OCI-LY1 (cell line): ENCODE data around the gene PGBD5.
"Not testable (repeated sequence)": the region's sequence is repeated elsewhere in the genome, so short reads cannot be mapped to it uniquely, and the experiment has no call there.

Source experiments
- H2AFZ ChIP-seq: fragments of 200-600 bp; sonication (generic), shearing (Covaris generic); 2 replicates; pipeline ENCODE4 v1.6.0; 2014; ENCODE audit warnings: antibody characterized with exemption, mild to moderate bottlenecking, low read length
- H3F3A ChIP-seq: fragments of 200-600 bp; sonication (generic), shearing (Covaris generic); 2 replicates; pipeline ENCODE4 v1.6.0; 2014; ENCODE audit warnings: mild to moderate bottlenecking, antibody characterized with exemption, low read length, moderate library complexity; ENCODE audit not compliant: insufficient read depth
- H3K27ac ChIP-seq: fragments of 200-600 bp; sonication (generic); 2 replicates; pipeline ENCODE4 v1.5.1; 2014; ENCODE audit warnings: low read length, mixed run types, mild to moderate bottlenecking, low read depth; ENCODE audit not compliant: poor library complexity, severe bottlenecking
- H3K27me3 ChIP-seq: fragments of 200-600 bp; sonication (generic); 2 replicates; pipeline ENCODE4 v1.6.0; 2014; ENCODE audit warnings: antibody characterized with exemption, mild to moderate bottlenecking, low read length, moderate library complexity; ENCODE audit not compliant: insufficient read depth
- H3K36me3 ChIP-seq: fragments of 200-600 bp; sonication (generic); 2 replicates; pipeline ENCODE4 v1.6.1; 2014; ENCODE audit warnings: mild to moderate bottlenecking, antibody characterized with exemption, low read length, moderate library complexity, mixed read lengths; ENCODE audit not compliant: insufficient read depth
- H3K4me1 ChIP-seq: fragments of 200-600 bp; sonication (generic); 2 replicates; pipeline ENCODE4 v1.5.1; 2014; ENCODE audit warnings: mild to moderate bottlenecking, low read length, moderate library complexity; ENCODE audit not compliant: insufficient read depth, severe bottlenecking
- H3K4me2 ChIP-seq: fragments of 200-600 bp; sonication (generic), shearing (Covaris generic); 2 replicates; pipeline ENCODE4 v1.6.1; 2014; ENCODE audit warnings: low read length
- H3K4me3 ChIP-seq: fragments of 200-600 bp; sonication (generic); 2 replicates; pipeline ENCODE4 v1.5.1; 2014; ENCODE audit warnings: low read length, low read depth, mild to moderate bottlenecking, mixed read lengths; ENCODE audit not compliant: poor library complexity, severe bottlenecking
- H3K79me2 ChIP-seq: fragments of 200-600 bp; shearing (Covaris generic); 2 replicates; pipeline ENCODE4 v1.6.1; 2016; ENCODE audit warnings: mixed run types, low read length, mixed read lengths; ENCODE audit not compliant: insufficient read depth
- H3K9ac ChIP-seq: fragments of 200-600 bp; sonication (generic), shearing (Covaris generic); 2 replicates; pipeline ENCODE4 v1.6.1; 2014; ENCODE audit warnings: mild to moderate bottlenecking, low read length, mixed read lengths
- H3K9me2 ChIP-seq: fragments of 200-600 bp; sonication (generic), shearing (Covaris generic); 2 replicates; pipeline ENCODE4 v1.6.1; 2014; ENCODE audit warnings: low read depth, mild to moderate bottlenecking, low read length, mixed read lengths
- H3K9me3 ChIP-seq: fragments of 200-600 bp; shearing (Covaris generic); 2 replicates; pipeline ENCODE4 v1.6.1; 2014; ENCODE audit warnings: low read length, mixed read lengths
- H4K20me1 ChIP-seq: fragments of 200-600 bp; sonication (generic), shearing (Covaris generic); 2 replicates; pipeline ENCODE4 v1.6.0; 2016; ENCODE audit warnings: mild to moderate bottlenecking, low read length; ENCODE audit not compliant: insufficient read depth
- EZH2 ChIP-seq: fragments of 200-600 bp; sonication (generic), shearing (Covaris generic); IDR thresholded peaks from 2 replicates; pipeline ENCODE4 v1.8.0; 2017; ENCODE audit warnings: borderline replicate concordance, mixed run types, mild to moderate bottlenecking, antibody characterized with exemption, low read length, moderate library complexity, mixed read lengths
- TF ChIP-seq, protein P1 (sequence below): fragments of 200-600 bp; sonication (generic), shearing (Covaris generic); IDR thresholded peaks from 2 replicates; pipeline ENCODE4 v1.5.1; 2017; ENCODE audit warnings: mild to moderate bottlenecking, antibody characterized with exemption, low read length, moderate library complexity, mixed read lengths

Gene PGBD5

DNA sequence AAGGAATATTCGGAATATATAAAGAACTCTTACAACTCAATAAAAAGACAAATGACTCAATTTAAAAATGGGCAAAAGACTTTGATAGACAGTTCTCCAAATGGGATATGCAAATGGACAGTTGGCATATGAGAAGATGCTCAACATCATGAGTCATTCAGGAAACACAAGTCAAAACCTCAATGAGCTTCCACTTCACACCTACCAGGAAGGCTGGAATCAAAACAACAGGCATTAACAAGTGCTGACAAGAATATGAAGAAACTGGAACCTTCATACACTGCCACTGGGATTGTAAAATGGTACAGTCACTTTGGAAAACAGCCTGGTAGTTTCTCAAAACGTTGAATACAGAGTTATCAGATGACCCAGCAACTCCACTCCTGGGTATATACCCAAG lies 17.2 kb downstream of the PGBD5 start:
- TF ChIP-seq, protein P1, sequence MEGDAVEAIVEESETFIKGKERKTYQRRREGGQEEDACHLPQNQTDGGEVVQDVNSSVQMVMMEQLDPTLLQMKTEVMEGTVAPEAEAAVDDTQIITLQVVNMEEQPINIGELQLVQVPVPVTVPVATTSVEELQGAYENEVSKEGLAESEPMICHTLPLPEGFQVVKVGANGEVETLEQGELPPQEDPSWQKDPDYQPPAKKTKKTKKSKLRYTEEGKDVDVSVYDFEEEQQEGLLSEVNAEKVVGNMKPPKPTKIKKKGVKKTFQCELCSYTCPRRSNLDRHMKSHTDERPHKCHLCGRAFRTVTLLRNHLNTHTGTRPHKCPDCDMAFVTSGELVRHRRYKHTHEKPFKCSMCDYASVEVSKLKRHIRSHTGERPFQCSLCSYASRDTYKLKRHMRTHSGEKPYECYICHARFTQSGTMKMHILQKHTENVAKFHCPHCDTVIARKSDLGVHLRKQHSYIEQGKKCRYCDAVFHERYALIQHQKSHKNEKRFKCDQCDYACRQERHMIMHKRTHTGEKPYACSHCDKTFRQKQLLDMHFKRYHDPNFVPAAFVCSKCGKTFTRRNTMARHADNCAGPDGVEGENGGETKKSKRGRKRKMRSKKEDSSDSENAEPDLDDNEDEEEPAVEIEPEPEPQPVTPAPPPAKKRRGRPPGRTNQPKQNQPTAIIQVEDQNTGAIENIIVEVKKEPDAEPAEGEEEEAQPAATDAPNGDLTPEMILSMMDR, result no peak
- TF ChIP-seq EZH2, result no peak
- H2AFZ ChIP-seq, result no peak overlapping the region

DNA sequence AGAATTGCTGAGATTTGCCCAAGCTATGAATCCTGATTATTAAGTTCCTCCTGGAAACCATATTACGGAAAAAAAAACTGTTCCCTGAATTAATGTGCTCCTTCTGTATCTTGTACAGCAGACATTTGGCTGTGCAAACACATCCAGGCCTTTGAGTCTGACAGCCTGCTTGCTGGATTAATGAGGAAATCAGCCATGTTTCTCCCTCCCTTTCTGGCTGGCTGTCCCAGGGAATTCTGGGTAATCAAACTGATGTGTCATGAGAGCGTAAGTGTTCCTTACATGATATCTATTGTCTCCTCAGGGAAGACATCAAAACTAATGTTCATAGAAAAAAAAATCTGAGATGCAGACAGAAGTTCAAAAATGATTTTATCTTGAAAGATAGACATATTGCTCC lies 18.8 kb downstream of the PGBD5 start:
- H3K4me2 ChIP-seq, result no peak overlapping the region
- H3K9me2 ChIP-seq, result no peaks in the 10 kb centered on the region
- H3K9ac ChIP-seq, result no peak overlapping the region
- no peaks in the 10 kb centered on the region for H3K36me3 ChIP-seq
- no peaks in the 10 kb centered on the region for H3K9me3 ChIP-seq
- no peaks in the 10 kb centered on the region for H3K4me1 ChIP-seq
- H4K20me1 ChIP-seq, result no peaks in the 10 kb centered on the region
- H3F3A ChIP-seq, result no peaks in the 10 kb centered on the region
- H3K79me2 ChIP-seq, result no peaks in the 10 kb centered on the region
- TF ChIP-seq, protein P1, result no peak
- no peak for TF ChIP-seq EZH2
- no peak overlapping the region for H3K27ac ChIP-seq
- H3K4me3 ChIP-seq, result no peak overlapping the region
- H2AFZ ChIP-seq, result no peak overlapping the region
- H3K27me3 ChIP-seq, result no peaks in the 10 kb centered on the region

More for the DNA sequence above, 17.2 kb downstream of the PGBD5 start:
- no peaks in the 10 kb centered on the region for H4K20me1 ChIP-seq
- H3K9me2 ChIP-seq, result no peaks in the 10 kb centered on the region
- H3K4me2 ChIP-seq, result no peak overlapping the region
- H3K9ac ChIP-seq, result no peak overlapping the region
- H3F3A ChIP-seq, result no peaks in the 10 kb centered on the region
- no peak overlapping the region for H3K4me3 ChIP-seq
- H3K79me2 ChIP-seq, result no peaks in the 10 kb centered on the region
- no peaks in the 10 kb centered on the region for H3K36me3 ChIP-seq
- no peak overlapping the region for H3K27ac ChIP-seq
- no peaks in the 10 kb centered on the region for H3K4me1 ChIP-seq
- no peaks in the 10 kb centered on the region for H3K9me3 ChIP-seq
- no peaks in the 10 kb centered on the region for H3K27me3 ChIP-seq

DNA sequence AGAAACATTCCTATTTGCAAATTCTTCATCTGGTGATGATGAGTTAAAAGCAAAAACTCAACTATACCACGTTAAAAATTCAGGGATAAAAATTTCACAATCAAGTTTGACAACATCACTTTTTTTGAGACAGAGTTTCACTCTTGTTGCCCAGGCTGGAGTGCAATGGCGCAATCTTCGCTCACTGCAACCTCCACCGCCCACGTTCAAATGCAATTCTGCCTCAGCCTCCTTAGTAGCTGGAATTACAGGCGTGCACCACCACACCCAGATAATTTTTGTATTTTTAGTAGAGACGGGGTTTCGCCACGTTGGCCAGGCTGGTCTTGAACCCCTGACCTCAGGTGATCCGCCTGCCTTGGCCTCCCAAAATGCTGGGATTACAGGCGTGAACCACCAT lies 19.4 kb downstream of the PGBD5 start:
- H3F3A ChIP-seq, H3K36me3 ChIP-seq, H3K4me3 ChIP-seq, H3K4me2 ChIP-seq, H3K9ac ChIP-seq, H3K79me2 ChIP-seq, H3K27me3 ChIP-seq, H3K4me1 ChIP-seq, H4K20me1 ChIP-seq, H3K9me2 ChIP-seq, H3K27ac ChIP-seq, H2AFZ ChIP-seq, H3K9me3 ChIP-seq: not testable (repeated sequence)

DNA sequence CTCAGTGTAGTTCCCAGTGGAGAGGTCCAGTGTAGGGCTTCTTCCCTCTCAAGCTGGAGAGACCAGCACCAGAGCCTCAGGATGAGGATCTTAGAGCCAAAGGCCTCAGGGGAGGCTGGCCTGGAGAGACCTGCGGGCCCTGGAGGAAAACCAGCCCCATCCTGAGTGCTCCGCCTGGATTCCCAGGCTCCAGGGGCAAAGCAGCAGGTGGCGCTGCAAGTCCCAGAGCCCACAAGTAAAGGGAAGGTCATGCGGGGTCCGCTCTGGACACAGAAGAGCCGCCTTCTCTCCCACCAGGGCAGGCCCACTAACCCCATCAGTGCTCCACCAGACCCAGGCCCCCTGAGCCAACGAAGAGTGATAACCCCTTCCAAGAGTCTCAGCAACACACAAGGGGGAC lies 22.7 kb downstream of the PGBD5 start:
- H3K9me2 ChIP-seq, result no peaks in the 10 kb centered on the region
- no peak overlapping the region for H2AFZ ChIP-seq
- H3K4me2 ChIP-seq, result no peak overlapping the region
- H3K27ac ChIP-seq, result no peak overlapping the region
- no peak overlapping the region for H3K4me3 ChIP-seq
- H3K9me3 ChIP-seq, result no peaks in the 10 kb centered on the region
- no peaks in the 10 kb centered on the region for H3F3A ChIP-seq
- H3K27me3 ChIP-seq, result no peaks in the 10 kb centered on the region
- H3K36me3 ChIP-seq, result no peaks in the 10 kb centered on the region
- no peaks in the 10 kb centered on the region for H3K79me2 ChIP-seq
- H4K20me1 ChIP-seq, result no peaks in the 10 kb centered on the region
- H3K9ac ChIP-seq, result no peak overlapping the region
- H3K4me1 ChIP-seq, result no peaks in the 10 kb centered on the region
- TF ChIP-seq, protein P1, result no peak
- TF ChIP-seq EZH2, result no peak
